Colon (tissue), 2 donors: ENCODE results near the gene KLHL7.

Experiments used
- FAIRE-seq: peaks from 2 replicates; lab custom pipeline; 2012; peaks lifted over from hg19 to GRCh38; lab: Jason Lieb, UNC
- donor health status: control.
- donor health status: control.

The KLHL7 gene, protein sequence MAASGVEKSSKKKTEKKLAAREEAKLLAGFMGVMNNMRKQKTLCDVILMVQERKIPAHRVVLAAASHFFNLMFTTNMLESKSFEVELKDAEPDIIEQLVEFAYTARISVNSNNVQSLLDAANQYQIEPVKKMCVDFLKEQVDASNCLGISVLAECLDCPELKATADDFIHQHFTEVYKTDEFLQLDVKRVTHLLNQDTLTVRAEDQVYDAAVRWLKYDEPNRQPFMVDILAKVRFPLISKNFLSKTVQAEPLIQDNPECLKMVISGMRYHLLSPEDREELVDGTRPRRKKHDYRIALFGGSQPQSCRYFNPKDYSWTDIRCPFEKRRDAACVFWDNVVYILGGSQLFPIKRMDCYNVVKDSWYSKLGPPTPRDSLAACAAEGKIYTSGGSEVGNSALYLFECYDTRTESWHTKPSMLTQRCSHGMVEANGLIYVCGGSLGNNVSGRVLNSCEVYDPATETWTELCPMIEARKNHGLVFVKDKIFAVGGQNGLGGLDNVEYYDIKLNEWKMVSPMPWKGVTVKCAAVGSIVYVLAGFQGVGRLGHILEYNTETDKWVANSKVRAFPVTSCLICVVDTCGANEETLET

GRCh38 chr7:23105644-23106056, at the start of gene KLHL7:
TSS of gene KLHL7 (plus strand) at chr7:23105785. CDS start at chr7:23106027, 242 bp downstream.
- no peak for FAIRE-seq

GRCh38 chr7:23058408-23059096, 47.0 kb upstream of the KLHL7 start:
- no peak for FAIRE-seq

GRCh38 chr7:23061327-23061726, 44.3 kb upstream of the KLHL7 start:
- no peak for FAIRE-seq

DNA sequence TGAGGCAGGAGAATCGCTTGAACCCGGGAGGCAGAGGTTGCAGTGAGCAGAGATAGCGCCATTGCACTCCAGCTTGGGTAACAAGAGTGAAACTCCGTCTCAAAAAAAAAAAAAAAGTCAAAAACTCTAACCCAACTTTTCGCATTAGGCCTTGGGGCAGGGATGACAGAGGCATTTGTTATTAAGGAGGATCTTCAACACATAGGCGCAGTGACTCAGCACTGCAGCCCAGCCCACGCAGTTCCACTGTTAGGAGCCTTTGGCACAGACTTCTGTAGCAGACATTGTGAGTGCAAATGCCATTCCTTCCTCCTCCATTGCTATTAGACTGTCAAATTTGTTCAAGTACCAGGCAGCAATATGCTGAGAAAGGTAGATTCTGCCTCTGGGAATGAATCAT, 43.1 kb upstream of the KLHL7 start:
- FAIRE-seq = no peak

GRCh38 chr7:23065974-23066373, 39.6 kb upstream of the KLHL7 start:
- FAIRE-seq = no peak

DNA sequence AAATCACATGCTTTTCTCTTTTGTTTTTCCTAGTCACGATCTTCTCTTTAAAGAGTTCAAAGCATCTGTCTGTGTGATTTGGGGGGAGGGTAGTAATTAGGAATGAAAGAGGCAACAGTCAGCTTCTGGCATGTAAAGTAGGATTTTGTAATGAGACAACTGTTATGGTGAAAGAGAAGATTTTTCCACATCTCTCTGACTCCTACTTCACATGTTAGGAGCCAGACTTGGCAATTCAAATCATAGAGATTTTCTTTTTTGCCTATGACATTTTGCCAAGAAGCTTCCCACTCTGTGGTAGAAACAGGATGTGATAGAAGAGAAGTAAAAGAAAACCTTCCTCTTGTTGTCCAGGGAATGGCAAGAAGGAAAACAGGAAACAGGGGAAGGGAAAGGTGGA, 38.3 kb upstream of the KLHL7 start:
- no peak for FAIRE-seq

DNA sequence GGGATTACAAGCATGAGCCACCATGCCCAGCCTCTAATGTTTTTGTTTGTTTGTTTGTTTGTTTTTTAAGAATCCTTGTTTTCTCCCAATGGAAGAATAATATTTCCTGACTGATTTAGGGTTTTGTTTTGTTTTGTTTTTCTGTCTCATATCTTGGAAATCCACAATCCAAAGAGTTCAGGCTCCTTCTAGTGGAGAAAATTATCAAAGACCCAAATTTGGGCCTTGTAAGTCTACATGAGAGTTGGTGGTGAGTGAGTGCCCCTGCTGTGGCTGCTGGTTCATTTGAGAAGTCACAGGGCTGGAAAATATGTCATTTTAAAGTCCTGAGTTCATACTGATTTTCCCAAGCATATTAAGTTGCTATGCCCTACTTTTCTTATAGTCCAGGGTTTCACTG, 33.5 kb upstream of the KLHL7 start:
- no peak for FAIRE-seq

DNA sequence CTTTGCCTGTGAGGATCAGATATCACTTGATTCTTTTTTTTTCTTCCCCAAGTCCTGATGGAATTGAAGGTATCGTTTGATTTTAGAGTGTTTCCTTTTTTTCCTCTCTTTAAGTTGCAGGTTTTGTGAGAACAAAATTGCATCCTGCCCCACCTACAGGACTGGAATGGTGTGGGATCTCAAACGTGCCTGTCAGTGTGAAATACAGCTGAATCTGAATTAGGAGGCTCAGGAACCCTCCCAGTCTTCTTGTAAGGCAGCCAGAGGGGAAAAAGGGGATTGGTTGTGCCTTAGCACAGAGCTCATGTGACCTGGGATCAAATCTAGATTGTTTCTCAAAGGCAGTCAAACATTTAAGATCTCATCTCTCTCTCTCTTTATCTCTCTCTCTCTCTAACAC, 32.7 kb upstream of the KLHL7 start:
- FAIRE-seq = no peak

GRCh38 chr7:23074443-23075261, 30.9 kb upstream of the KLHL7 start:
- no peak for FAIRE-seq

- FAIRE-seq = no peak
Observed at GRCh38 chr7:23075571-23075970, 30.0 kb upstream of the KLHL7 start.

GRCh38 chr7:23076772-23077171, 28.8 kb upstream of the KLHL7 start:
- no peak for FAIRE-seq

DNA sequence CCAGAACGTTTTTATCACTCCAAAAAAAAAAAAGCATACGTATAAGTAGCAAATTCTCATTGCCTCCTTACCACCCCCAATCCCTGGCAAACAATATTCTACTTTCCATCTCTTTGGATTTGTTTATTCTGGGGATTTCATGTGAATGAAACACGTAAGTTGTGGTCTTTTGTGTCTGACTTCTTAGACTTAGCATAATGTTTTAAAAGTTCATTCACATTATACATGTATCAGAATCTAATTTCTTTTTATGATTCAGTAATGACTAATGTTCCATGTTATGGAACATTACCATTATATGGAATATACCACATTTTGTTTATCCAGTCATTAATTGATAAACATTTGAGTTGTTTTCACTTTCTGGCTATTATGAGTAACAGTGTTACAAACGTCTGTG, 12.5 kb upstream of the KLHL7 start:
- no peak for FAIRE-seq

GRCh38 chr7:23093546-23093945, 12.0 kb upstream of the KLHL7 start:
- FAIRE-seq = no peak

- FAIRE-seq = no peak
Observed at GRCh38 chr7:23096518-23097290, 8.9 kb upstream of the KLHL7 start.

DNA sequence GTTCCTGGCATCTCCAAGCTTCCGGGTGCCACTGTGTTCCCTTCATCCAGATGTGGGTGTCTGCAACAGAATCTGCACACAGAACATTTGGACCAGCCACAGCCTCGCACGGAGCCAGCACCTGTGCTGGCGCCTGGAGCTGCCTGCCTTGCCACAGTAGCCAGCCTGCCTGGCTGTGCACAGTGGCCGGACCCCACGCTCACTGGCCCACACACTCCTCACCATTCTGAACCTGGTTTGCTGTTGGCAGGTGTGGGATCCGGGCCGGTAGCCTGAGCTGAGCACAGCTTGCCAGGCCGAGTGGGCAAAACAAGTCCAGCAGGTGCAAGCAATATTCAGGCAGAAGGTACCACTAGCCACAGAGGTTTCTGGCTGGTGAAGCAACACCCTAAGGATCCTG, 7.6 kb upstream of the KLHL7 start:
- FAIRE-seq = no peak

DNA sequence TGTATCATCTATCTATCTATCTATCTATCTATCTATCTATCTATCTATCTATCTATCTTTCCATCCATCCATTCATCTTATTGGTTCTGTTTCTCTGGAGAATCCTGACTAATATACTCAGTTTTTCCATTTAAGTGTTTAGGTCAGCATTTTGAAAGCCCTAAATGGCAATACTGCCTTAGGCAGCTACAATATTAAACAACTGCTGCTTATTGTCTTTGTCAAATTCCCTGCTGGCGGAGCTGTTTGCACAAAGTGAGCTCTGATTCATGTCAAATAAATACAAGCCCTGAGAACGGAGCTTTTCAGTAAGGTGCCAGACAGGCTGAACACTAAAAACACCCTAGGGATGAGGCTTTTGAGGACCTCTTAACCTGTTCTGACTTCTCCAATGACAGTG, 7.1 kb upstream of the KLHL7 start:
- no peak for FAIRE-seq

GRCh38 chr7:23100697-23101096, 4.9 kb upstream of the KLHL7 start:
- FAIRE-seq = no peak

DNA sequence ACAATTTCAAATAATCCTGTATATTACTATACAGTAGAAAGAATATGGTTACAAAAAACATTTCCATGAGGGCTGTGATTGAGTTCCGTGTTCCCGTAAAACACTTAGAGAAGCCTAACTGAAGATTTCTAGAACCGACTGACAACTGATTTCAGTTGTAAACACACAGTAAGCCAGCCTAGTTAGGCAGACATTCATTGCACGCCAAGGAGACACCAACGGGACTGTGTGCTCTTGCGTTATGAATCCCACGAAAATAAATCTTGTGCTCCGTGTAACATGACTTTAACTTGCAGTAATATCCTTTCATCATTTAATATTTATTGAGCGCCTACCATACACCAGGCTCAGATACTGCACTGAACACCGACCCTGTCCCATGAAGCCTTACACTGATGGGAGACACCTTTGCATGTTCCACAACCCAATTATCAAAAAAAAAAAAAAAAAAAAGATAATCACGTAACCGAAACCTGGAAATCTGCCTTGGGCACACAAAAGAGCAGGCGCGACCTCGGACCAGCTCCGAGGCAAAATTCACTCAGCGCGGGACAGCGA, 420 bp upstream of the KLHL7 start:
- no peak for FAIRE-seq

DNA sequence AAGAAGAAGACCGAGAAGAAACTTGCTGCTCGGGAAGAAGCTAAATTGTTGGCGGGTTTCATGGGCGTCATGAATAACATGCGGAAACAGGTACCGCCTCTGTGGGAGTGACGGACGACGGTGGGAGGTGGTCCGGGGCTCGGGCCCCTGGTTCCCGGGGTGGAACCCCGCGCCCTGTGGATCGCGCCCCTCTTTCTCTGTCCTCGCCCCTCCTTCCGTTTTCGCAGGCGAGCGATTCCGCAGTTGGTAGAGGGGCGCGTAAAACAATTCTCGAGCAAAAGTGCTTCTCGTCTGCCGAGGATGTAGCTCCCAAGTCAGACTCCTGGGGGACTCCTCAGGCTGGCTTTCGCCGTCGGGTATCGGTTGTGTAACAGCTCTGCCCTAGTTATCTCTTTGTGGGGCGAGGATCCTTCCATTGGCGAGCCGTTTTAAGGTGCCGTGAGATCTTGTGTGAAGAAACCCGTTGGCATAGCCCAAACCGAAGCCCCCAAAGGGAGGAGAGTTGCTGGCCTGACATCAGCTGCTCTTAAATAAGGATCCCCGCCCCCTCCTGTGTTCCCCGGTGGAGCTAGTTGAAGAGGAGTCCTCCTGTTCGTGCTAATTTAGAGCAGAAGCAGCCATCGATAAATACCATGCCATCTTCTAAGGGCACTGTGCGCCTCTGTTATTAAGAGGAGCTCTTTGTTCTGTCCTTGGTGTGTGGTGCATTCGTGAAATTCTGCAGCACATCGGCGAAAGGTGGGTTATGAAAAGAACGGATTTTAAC, 655 bp downstream of the KLHL7 start:
- FAIRE-seq = no peak

DNA sequence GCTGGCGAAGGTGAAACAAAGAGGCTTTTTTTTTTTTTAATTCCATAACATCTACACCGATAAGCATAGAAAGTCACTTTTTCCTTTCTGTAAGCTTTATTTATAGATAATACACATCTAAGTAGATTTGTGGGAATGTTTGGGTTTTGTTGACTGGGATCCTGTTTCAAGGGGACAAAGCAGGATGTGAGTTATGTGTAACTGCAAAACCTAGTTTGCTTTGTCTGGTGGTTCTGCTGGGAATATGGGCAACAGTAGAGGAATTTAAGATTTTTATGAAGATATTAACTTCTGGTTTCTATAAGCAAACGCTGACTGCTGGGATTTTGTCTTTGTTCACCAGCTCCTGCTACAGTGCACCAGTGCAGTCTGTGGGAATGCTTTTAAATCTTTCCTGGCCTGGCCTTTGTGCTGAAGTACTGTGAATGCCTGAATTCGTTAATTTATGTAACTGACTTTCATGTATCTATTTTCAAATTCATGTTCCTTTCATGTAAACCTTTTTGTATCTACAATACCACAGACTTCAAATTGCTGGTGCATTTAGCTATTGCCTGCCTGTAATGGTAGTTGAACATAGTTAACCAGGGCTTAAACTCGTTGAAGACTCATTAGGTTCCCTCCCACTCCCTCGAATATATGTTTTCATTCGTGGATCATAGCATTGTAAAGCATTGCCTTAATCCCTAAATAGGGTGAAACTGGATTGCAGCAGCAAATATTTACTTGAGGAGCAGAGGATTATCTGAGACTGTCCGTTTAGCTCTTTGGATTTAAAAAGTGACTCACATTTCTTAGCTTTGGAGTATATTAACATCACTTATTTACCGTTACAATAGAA, 1.5 kb downstream of the KLHL7 start:
- no peak for FAIRE-seq
